Cerebellar cortex (tissue), 1 donor: ENCODE measurements around the gene YY1.
"Not testable (repeated sequence)": the region's sequence is repeated elsewhere in the genome, so short reads cannot be mapped to it uniquely, and the experiment has no call there.

Source experiments
- DNase-seq: peaks from one replicate; pipeline ENCODE4 v3.0.0-alpha.2; 2015; ENCODE audit warnings: low spot score

YY1 gene

DNA sequence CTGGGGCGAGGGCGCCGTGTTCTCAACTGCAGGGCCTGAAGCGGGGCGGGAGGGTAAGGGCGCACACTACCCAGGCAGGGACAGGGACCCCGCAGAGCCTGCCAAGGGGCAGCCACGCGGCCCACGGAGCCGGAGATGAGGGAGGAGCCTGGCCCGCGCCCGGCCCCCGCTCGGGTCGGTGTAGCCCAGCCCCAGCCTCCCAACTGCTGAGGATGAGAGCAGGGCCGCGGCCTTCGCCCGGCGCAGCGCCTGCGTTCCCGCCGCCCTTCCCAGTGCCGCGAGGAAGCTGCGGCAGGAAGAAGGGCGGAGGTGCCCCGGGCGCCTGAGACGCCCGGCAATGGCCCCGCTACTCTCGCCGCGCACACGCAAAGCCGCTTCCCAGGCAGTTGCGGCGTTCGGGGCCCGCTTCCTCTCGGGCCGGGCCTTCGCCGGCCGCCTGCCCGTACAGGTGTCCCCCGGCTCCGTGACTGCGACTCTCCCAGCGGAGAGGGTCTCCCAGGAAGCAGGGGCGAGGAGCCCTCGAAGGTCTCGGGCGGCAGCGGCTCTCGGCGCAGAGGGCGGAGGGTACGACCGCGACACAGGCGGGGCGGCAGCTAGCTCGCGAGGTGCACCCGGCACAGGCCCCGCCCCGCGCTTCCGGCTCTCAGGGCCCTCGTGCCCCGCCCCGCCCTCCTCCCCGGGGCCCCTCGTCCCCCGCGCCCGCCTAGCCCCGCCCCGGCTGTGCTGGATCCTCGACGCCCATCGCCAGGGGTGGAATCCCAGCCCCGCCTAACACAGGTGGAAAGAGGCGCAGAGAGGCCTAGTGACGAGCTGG is 24.8 kb upstream of the YY1 start:
- peak; percentile 82 for DNase-seq

GRCh38 chr14:100214770-100215083 is 24.2 kb upstream of the YY1 start:
- DNase-seq: no peak

DNA sequence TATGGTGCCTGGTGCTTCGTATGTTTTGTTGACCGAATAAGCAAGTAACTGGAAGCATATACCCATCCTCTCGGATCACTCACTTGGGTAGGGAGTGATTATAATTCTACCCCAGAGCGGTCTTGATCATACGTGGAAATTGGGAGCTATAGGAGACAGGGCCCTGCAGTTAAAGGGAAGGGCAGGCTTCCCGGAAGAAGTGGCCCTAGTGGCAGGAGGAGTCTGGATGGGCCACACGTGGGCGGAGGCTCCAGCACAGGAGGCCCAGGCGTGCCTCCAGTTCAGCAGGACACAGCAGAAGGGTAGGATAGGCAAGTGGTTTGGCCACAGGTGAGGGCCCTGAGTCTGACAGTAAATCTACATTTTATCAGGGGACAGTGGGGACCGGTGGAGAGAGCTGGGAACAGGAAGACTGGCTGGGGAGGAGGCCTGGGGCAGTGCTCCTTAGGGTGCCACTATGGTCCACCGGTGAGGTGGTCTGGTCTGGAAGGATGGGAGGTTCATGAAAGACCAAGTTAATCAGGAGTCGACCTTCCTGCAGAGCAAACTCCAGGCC is 23.5 kb upstream of the YY1 start:
- no peak for DNase-seq

DNA sequence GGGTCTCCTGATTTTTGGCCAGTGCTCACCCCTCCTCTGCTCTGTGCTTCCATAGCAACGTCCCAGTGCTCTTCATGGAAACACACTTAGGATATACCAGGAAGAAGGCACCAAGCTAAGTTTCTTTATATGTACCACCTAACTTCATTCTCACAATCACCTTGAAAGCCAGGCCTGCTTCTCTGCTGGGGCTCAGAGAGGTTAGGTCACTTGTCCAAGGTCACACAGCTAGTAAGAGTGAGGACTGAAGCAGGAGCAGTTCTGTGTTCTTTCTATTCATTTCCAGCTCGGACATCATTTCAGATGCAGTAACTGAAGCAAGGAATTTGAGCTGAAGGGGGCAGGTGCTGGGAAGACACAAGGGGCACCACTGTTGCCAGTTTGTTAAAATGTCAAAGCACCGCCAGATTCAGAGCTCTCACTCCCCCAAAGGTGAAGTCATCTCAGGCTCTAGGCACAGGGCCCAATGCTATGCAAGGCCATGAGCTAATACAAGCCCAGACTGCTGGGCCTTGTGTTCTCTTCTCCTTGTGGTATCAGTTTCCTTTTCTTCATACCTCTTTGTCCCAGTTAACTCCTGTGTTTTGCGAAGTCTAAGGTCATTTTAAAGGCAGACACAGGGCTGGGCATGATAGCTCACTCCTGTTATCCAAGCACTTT is 19.7 kb upstream of the YY1 start:
- DNase-seq: peak; percentile 40

DNA sequence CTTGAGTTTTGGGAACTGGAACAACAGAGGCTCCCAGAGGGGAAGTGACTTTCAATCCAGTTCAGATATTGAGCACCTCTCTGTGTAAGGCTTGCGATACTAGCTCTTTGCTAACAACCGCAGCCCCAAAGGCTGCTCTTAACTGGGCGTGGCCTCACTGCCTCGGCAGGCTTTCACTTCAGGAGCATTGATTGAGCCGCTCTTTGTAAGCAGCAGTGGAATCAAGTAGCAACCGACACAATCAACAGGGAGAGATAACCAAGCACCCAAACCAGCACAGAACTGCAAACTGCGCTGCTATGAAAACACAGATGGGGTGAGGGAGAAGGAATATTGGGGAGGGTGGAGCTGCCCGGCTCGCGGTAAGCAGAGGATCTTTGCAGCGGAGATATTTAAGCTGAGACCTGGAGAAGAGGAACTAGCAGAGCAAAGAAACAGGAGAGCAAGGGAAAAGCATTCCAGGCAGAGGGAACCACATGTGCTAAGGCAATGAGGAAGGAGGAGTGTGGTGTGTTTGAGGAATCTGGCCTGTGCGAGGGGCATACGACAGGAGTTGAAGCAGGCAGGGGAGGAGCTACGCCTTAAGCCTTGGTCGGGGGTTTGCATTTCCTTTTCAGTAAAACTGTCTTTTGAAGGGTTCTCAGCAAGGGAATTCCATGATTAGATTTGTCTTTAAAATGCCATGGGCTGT is 17.3 kb upstream of the YY1 start:
- DNase-seq: peak; percentile 63

- DNase-seq: no peak
These were observed 16.5 kb upstream of the YY1 start for GRCh38 chr14:100222224-100223093.

DNA sequence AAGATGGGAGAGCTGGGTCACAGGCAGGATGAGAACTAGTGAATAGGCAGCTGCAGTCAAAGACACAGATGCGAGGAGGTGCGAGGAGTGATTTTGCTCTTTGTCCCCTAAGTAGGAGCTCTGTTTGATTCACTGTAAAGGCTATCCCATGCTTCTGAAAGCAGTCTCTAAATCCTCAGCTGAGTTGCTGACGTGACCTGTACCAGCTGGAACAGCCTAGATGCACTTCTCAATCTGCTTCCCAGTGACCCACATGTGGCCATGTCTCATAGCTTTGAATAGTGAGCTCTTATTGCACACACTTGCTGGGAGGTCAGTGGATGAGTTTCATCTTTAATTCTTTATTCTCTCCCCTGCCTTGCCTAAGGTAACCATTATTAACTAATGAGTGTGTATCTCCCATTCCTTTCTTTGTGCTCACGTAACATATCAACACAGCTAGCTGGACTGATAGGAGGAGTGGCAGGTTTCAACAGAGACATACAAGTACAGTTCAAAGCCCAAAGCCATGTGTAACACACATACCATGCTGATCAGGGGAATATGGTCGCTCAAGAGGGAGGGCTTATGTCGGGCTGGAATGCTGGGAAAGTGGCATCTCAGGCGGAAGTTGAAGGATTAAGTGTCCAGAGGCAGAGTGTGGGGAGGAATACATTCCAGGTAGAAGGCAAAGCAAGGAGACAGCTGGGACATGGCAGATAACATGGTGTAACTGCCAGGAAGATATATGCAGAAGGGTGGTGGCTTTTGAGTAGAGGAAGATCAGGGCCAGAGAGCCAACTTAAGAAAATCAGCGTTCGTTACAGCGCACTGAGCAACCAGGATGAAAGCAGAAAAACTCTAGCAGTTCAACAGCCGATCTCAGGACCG is 15.4 kb upstream of the YY1 start:
- DNase-seq: peak; percentile 28

GRCh38 chr14:100224229-100224866 is 14.6 kb upstream of the YY1 start:
- no peak for DNase-seq

DNA sequence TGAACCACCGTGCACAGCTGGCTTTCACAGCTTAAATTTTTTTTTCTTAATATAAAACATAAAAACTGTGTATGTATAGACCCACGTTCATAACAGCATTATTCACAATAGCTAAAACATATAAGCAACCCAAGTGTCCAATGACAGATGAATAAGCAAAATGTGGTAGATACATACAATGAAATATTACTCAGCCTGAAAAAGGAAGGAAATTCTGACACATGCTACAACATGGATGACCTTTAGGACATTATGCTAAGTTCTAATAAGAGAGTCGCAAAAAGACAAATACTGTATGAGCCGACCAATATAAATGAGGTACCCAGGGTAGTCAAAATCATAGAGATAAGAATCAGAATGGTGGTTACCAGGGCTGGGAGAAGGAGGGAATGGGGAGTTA is 13.8 kb upstream of the YY1 start:
- DNase-seq: no peak

DNA sequence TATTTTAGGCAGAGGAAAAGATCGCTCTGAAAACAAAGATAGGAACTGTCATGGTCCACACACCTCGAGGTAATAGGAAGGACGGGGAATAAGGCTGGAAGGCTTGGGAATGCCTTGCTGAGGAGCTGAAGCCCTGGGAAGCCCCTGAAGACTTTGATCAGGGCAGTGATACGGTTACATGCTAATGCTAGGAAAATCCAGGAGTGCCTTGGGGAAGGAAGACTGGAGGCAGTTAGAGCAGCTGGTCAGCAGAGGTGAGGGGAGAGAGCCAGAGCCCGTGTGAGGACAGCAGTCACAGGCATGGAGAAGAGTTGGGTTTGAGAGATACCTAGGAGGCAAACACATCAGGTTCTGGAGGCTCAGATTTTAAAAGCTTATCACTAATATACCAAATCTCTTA is 8.6 kb upstream of the YY1 start:
- DNase-seq: no peak

DNA sequence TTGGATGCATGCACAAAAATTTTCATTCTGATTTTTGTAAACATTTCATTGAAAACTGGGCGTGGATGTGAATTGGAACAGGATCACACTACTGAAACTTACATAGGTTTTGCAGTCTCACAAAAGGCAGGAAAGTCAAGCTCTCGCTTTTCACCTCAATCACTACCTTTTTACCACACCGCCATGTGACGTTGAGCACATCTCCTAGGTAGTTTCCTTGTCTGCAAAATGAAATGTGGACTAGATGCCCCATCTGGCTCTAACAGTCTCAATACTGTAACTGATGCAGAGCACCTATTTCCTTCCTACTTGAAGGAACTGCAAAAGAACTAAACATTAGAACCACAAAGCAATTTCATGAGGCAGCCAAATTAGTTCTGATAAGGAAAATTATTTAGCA is 4.4 kb upstream of the YY1 start:
- DNase-seq: no peak

GRCh38 chr14:100236271-100236818 is 2.6 kb upstream of the YY1 start:
- DNase-seq: not testable (repeated sequence)

GRCh38 chr14:100236881-100237280 is 2.1 kb upstream of the YY1 start:
- no peak for DNase-seq

DNA sequence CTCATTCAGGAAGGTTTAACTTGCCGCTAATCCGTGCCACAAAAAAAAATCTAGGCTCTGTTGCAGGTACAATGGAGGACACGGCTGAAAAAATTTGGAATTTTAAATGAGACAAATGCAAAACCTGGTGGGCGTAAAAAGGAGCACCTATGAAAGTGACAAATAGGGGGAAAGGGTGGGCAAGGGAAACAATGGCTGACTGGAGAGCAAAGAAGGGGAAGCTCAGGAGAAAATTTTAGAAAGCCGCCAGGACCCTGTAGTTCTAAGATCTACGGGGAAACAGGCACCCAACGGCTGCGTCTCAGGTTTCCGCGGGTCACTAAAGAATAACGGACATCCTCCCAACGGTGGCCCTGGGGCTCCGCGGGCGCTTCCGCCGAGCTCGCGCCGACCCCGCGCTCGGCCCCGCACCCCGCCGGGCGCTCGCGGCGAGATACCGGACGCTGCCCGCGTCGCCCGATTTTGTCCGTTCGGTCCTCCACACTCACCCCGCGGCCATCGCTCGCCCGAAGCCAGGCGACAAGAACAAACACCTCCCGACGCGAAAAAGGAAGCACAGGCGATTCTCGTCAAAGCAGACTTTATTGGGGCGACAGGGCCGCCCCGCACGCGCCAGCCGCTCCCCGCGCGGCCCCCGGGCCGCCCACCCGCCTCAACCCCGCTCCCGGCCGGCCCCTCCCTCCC is 1.1 kb upstream of the YY1 start:
- DNase-seq: peak; percentile 52

DNA sequence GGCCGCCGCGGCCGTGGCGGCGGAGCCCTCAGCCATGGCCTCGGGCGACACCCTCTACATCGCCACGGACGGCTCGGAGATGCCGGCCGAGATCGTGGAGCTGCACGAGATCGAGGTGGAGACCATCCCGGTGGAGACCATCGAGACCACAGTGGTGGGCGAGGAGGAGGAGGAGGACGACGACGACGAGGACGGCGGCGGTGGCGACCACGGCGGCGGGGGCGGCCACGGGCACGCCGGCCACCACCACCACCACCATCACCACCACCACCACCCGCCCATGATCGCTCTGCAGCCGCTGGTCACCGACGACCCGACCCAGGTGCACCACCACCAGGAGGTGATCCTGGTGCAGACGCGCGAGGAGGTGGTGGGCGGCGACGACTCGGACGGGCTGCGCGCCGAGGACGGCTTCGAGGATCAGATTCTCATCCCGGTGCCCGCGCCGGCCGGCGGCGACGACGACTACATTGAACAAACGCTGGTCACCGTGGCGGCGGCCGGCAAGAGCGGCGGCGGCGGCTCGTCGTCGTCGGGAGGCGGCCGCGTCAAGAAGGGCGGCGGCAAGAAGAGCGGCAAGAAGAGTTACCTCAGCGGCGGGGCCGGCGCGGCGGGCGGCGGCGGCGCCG is 381 bp downstream of the YY1 start:
- DNase-seq: no peak

- peak; percentile 83 for DNase-seq
These were observed 1.1 kb downstream of the YY1 start for GRCh38 chr14:100239840-100240667.

DNA sequence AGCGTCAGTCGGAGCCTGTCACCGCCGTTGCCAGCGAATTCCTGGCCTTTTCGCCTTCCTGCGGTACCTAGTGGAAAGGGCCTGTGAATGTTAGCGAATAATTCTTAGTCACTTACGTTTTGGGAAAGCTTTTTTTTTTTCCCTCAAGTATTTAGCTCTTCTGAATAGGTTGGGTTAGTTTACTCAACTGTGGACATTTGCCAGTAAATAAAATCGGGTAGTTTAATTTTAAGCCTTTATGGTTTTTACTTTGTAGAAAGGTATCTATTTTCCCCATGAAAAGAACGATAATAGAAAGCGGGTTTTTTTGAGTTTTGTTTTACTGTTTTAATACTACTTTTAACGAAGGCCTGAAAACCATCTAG is 1.7 kb downstream of the YY1 start:
- DNase-seq: no peak

DNA sequence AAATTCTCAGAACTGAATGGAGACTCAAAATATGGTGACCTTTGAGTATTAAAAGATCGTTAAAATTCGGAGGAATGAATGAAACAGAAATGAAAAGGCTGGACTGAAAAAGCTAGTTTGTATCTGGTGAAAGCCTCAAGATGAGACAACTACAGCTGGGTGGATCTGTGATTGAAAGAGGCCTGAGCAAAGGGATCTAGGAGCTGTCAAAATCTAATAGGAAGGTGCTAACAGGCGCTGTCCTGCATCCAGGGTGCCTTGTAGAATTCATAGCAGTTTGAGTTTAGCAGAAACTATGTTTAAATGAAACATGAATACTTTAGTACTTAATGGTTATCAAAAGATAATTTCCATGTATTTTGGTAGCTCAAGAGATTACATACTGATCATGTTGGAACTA is 2.3 kb downstream of the YY1 start:
- no peak for DNase-seq
